Aorta (tissue), 5 donors: ENCODE data around the gene IGFBP1. TPM values are rescaled to one million over a fixed set of nuclear protein-coding genes. Genes with fewer than 3 reads are reported as not detected.

Experiments
- ATAC-seq: fragments of 200-7000 bp; cut with Tn5 transposase; one replicate; pipeline ENCODE4 v1.9.1; 2022; ENCODE audit warnings: moderate library complexity; ENCODE audit not compliant: low FRiP score
- DNase-seq, 2 donors: peaks; one replicate each; pipeline ENCODE4 v3.0.0-alpha.2; 2020
- H3K27ac ChIP-seq, 2 donors: one replicate each; pipeline ENCODE4 v1.5.1; 2013; ENCODE audit warnings: low read length in 2 of 2, mild to moderate bottlenecking in 2 of 2, moderate library complexity in 2 of 2, control low read depth in 1 of 2, inconsistent platforms in 1 of 2, low read depth in 1 of 2
- H3K27me3 ChIP-seq, 2 donors: one replicate each; pipeline ENCODE4 v1.6.1; 2013; ENCODE audit warnings: control low read depth in 1 of 2, low read length in 1 of 2, mild to moderate bottlenecking in 1 of 2, moderate library complexity in 1 of 2; ENCODE audit not compliant: insufficient read depth in 2 of 2, control insufficient read depth in 1 of 2
- H3K36me3 ChIP-seq, 2 donors: one replicate each; pipeline ENCODE4 v1.6.1; 2013; ENCODE audit warnings: control low read depth in 1 of 2, low read length in 1 of 2, mild to moderate bottlenecking in 1 of 2; ENCODE audit not compliant: insufficient read depth in 2 of 2, control insufficient read depth in 1 of 2
- H3K4me1 ChIP-seq, 2 donors: one replicate each; pipeline ENCODE4 v1.6.1; 2013; ENCODE audit warnings: low read length in 2 of 2, control low read depth in 1 of 2, mild to moderate bottlenecking in 1 of 2, moderate library complexity in 1 of 2; ENCODE audit not compliant: insufficient read depth in 2 of 2, control insufficient read depth in 1 of 2
- H3K4me3 ChIP-seq, 2 donors: one replicate each; pipeline ENCODE4 v1.5.1; 2013; ENCODE audit warnings: low read length in 2 of 2, control low read depth in 1 of 2, mild to moderate bottlenecking in 1 of 2
- H3K9me3 ChIP-seq: one replicate; pipeline ENCODE4 v1.6.1; 2013; ENCODE audit warnings: mild to moderate bottlenecking, low read length; ENCODE audit not compliant: control insufficient read depth
- WGBS, 2 donors: extraction: QIAGEN DNeasy Blood & Tissue Kit; methylation state at CpG; one replicate each; pipeline ENCODE4 v1.1.7; 2013; 5-methylcytosine and 5-hydroxymethylcytosine counted together
- intact Hi-C, 2 donors: fragments of 100-400 bp; cut with DNase I; formaldehyde crosslinking; loops; one replicate each; pipeline versions ENCODE4 v1.14.2 to v1.15.0; 2022
- polyA plus RNA-seq, 2 donors: library from polyadenylated mRNA; stranded (reverse); fragments of 200-250 nt; gene quantifications; one replicate each; pipeline ENCODE4 v1.2.3, GENCODE V29; 2013
- total RNA-seq, 2 donors: library from RNA; stranded (reverse); fragmentation: NEBNext Ultra II Directional; extraction: Animal tissue kit (Norgen Biotek cat#: 25700); gene quantifications; one replicate each; pipeline ENCODE4 v1.2.1, GENCODE V29; 2021
- donor health status: healthy with polysubstance abuse.
- donor health status: Bipolar disorder and iron deficiency.
- donor health status: DM: no; HTN: no; CAD: no.
- donor health status: DM: no; HTN: no; CAD: no.
- donor health status: DM: yes; HTN: yes; CAD: no.

Gene IGFBP1
- total and polyA plus RNA-seq, 4 donors = not detected

- 91 to 92% methylated on average over 8 of the region's 8 CpGs for WGBS, 2 donors
- intact Hi-C loops = no loop called here
- no peaks in the 10 kb centered on the region for H3K36me3 ChIP-seq
- no peaks in the 10 kb centered on the region for H3K4me1 ChIP-seq
- DNase-seq (no peak), ATAC-seq (no peak)
- no peak overlapping the region for H3K4me3 ChIP-seq
- H3K9me3 ChIP-seq = peaks cover 5% of the 10 kb centered on the region
- no peak overlapping the region for H3K27ac ChIP-seq
- H3K27me3 ChIP-seq = no peaks in the 10 kb centered on the region
These were observed 13.7 kb upstream of the IGFBP1 start for GRCh38 chr7:45874408-45875131.

- H3K4me3 ChIP-seq = no peak overlapping the region
- H3K4me1 ChIP-seq = no peaks in the 10 kb centered on the region
- H3K27me3 ChIP-seq = no peaks in the 10 kb centered on the region
- no peaks in the 10 kb centered on the region for H3K36me3 ChIP-seq
- no peak overlapping the region for H3K27ac ChIP-seq
- intact Hi-C loops = no loop called here
- H3K9me3 ChIP-seq = peaks cover 7% of the 10 kb centered on the region
- DNase-seq (no peak), ATAC-seq (no peak)
- 91 to 94% methylated on average over 2 of the region's 2 CpGs for WGBS, 2 donors
These were observed 11.8 kb upstream of the IGFBP1 start for GRCh38 chr7:45876519-45876918.

- ATAC-seq = no peak
- H3K9me3 ChIP-seq = peaks cover 7% of the 10 kb centered on the region
- WGBS, 2 donors = 27 to 42% methylated on average over 3 of the region's 3 CpGs
- H3K4me1 ChIP-seq = no peaks in the 10 kb centered on the region
- no peak for DNase-seq
- H3K27ac ChIP-seq = no peak overlapping the region
- H3K36me3 ChIP-seq = no peaks in the 10 kb centered on the region
- H3K4me3 ChIP-seq = no peak overlapping the region
- intact Hi-C loops = no loop called here
- H3K27me3 ChIP-seq = no peaks in the 10 kb centered on the region
These were observed 9.7 kb upstream of the IGFBP1 start for GRCh38 chr7:45878457-45879144.

GRCh38 chr7:45880433-45880860 is 7.8 kb upstream of the IGFBP1 start:
- DNase-seq (no peak), ATAC-seq (no peak)
- H3K4me3 ChIP-seq = no peak overlapping the region
- H3K36me3 ChIP-seq = no peaks in the 10 kb centered on the region
- WGBS, 2 donors = 84 to 89% methylated on average over 7 of the region's 7 CpGs
- intact Hi-C loops = no loop called here
- H3K4me1 ChIP-seq = no peaks in the 10 kb centered on the region
- H3K27ac ChIP-seq = no peak overlapping the region
- H3K27me3 ChIP-seq = no peaks in the 10 kb centered on the region
- H3K9me3 ChIP-seq = peaks cover 7% of the 10 kb centered on the region

- peaks cover 7% of the 10 kb centered on the region for H3K9me3 ChIP-seq
- no peak for DNase-seq
- no peaks in the 10 kb centered on the region for H3K36me3 ChIP-seq
- ATAC-seq = no peak
- intact Hi-C loops = no loop called here
- H3K4me3 ChIP-seq = no peak overlapping the region
- H3K27ac ChIP-seq = no peak overlapping the region
- 95 to 96% methylated on average over 9 of the region's 9 CpGs for WGBS, 2 donors
- H3K4me1 ChIP-seq = no peaks in the 10 kb centered on the region
- H3K27me3 ChIP-seq = no peaks in the 10 kb centered on the region
These were observed 7.0 kb upstream of the IGFBP1 start for GRCh38 chr7:45881280-45881758.

- ATAC-seq = no peak
- Histone ChIP-seq H3K4me3 (no peak overlapping the region), H3K36me3 (no peaks in the 10 kb centered on the region), H3K4me1 (no peaks in the 10 kb centered on the region), H3K27me3 (no peaks in the 10 kb centered on the region), H3K27ac (no peak overlapping the region), H3K9me3 (peaks cover 7% of the 10 kb centered on the region)
- WGBS, 2 donors = 53 to 64% methylated on average over 12 of the region's 12 CpGs
- no peak for DNase-seq
- intact Hi-C loops = no loop called here
These were observed 6.4 kb upstream of the IGFBP1 start for GRCh38 chr7:45881759-45882464.

GRCh38 chr7:45882465-45882810 is 5.8 kb upstream of the IGFBP1 start:
- H3K9me3 ChIP-seq = peaks cover 7% of the 10 kb centered on the region
- no peaks in the 10 kb centered on the region for H3K4me1 ChIP-seq
- 56 to 71% methylated on average over 5 of the region's 5 CpGs for WGBS, 2 donors
- H3K4me3 ChIP-seq = no peak overlapping the region
- H3K27ac ChIP-seq = no peak overlapping the region
- no peaks in the 10 kb centered on the region for H3K27me3 ChIP-seq
- DNase-seq (no peak), ATAC-seq (no peak)
- intact Hi-C loops = no loop called here
- no peaks in the 10 kb centered on the region for H3K36me3 ChIP-seq

- H3K4me3 ChIP-seq = no peak overlapping the region
- DNase-seq (no peak), ATAC-seq (no peak)
- intact Hi-C loops = no loop called here
- H3K27me3 ChIP-seq = no peaks in the 10 kb centered on the region
- no peaks in the 10 kb centered on the region for H3K36me3 ChIP-seq
- no peaks in the 10 kb centered on the region for H3K4me1 ChIP-seq
- no peak overlapping the region for H3K27ac ChIP-seq
- WGBS, 2 donors = 80 to 87% methylated on average over 4 of the region's 4 CpGs
- H3K9me3 ChIP-seq = peaks cover 2% of the 10 kb centered on the region
These were observed 4.2 kb upstream of the IGFBP1 start for GRCh38 chr7:45884136-45884535.
